Measurements from ENCODE around the gene EEIG2.

Gene EEIG2

GRCh38 chr1:108560189-108560873 is 431 bp downstream of the EEIG2 start:
- no peak for TF ChIP-seq CTCF (IDR thresholded peaks at IDR 0.05; ENCODE audit: extremely low read depth, insufficient read depth, missing control alignments)
- DNase-seq (ENCODE audit: low spot score), result no peak
- in situ Hi-C loops (cut with MboI; ENCODE audit: low pct_unique_long_range_greater_than_20kb, low sequenced_read_pairs, unreplicated experiment), result loop anchor here (5.0 kb wide), 1 partner anchor 58 kb away; no protein-coding TSS in a partner anchor

GRCh38 chr1:108560874-108561459 is 1.1 kb downstream of the EEIG2 start:
- no peak for TF ChIP-seq CTCF (IDR thresholded peaks at IDR 0.05; ENCODE audit: extremely low read depth, insufficient read depth, missing control alignments)
- DNase-seq (ENCODE audit: low spot score), result peak; percentile 70

GRCh38 chr1:108561689-108562326 is 1.9 kb downstream of the EEIG2 start:
- peak; percentile 86 for TF ChIP-seq CTCF (IDR thresholded peaks at IDR 0.05; ENCODE audit: extremely low read depth, insufficient read depth, missing control alignments)
- peak; percentile 78 for DNase-seq (ENCODE audit: low spot score)
- in situ Hi-C loops (cut with MboI; ENCODE audit: low pct_unique_long_range_greater_than_20kb, low sequenced_read_pairs, unreplicated experiment), result loop anchor here (5.0 kb wide), 1 partner anchor 60 kb away; no protein-coding TSS in a partner anchor

More at GRCh38 chr1:108560874-108561459, 1.1 kb downstream of the EEIG2 start:
- in situ Hi-C loops (cut with MboI; ENCODE audit: low pct_unique_long_range_greater_than_20kb, low sequenced_read_pairs, unreplicated experiment), result loop anchor here (5.0 kb wide), 1 partner anchor 59 kb away; no protein-coding TSS in a partner anchor

GRCh38 chr1:108563808-108564207 is 3.9 kb downstream of the EEIG2 start:
- no peak for DNase-seq (ENCODE audit: low spot score)
- no peak for TF ChIP-seq CTCF (IDR thresholded peaks at IDR 0.05; ENCODE audit: extremely low read depth, insufficient read depth, missing control alignments)
- in situ Hi-C loops (cut with MboI; ENCODE audit: low pct_unique_long_range_greater_than_20kb, low sequenced_read_pairs, unreplicated experiment), result loop anchor here (5.0 kb wide), 1 partner anchor 62 kb away; no protein-coding TSS in a partner anchor

- no peak for TF ChIP-seq CTCF (IDR thresholded peaks at IDR 0.05; ENCODE audit: extremely low read depth, insufficient read depth, missing control alignments)
- in situ Hi-C loops (cut with MboI; ENCODE audit: low pct_unique_long_range_greater_than_20kb, low sequenced_read_pairs, unreplicated experiment), result no loop called here
- no peak for DNase-seq (ENCODE audit: low spot score)
Observed at GRCh38 chr1:108565081-108565480, 5.2 kb downstream of the EEIG2 start.

- in situ Hi-C loops (cut with MboI; ENCODE audit: low pct_unique_long_range_greater_than_20kb, low sequenced_read_pairs, unreplicated experiment), result no loop called here
- no peak for DNase-seq (ENCODE audit: low spot score)
- TF ChIP-seq CTCF (IDR thresholded peaks at IDR 0.05; ENCODE audit: extremely low read depth, insufficient read depth, missing control alignments), result no peak
Observed at GRCh38 chr1:108565512-108565911, 5.6 kb downstream of the EEIG2 start.

Measured in GM13977 (cell line).